ENCODE data around the gene ZNF574. TPM values are rescaled to one million over a fixed set of nuclear protein-coding genes. Genes with fewer than 3 reads are reported as not detected.

ZNF574 gene
- total RNA-seq, 1 experiment from 2014 or later: 35.6 TPM

DNA sequence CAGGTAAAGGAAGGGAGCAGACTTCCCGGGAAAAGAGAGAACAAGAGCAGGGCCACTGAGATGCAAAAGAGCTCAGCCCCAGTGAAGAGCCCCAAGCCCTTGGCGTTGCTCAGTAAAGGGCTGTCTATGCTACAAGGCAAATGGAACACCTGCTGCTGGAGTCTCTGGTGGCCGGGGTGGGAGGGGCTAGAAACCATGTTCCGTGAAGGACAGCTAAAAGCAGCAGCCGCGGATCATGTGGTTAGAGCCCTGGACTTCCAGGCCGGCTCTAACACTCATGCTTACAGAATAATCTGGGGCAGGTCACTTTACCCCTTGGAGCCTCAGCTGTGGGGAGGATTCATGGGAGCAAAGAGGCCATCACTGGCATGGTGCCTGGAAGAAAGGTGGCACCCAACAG lies 38.4 kb downstream of the ZNF574 start:
- no peaks in the 10 kb centered on the region for H4K20me1 ChIP-seq (ENCODE audit: control insufficient read depth, insufficient read depth, insufficient read length)
- no peak overlapping the region for H3K56ac ChIP-seq (ENCODE audit: insufficient read length, low read depth, low read length)
- H3K9ac ChIP-seq (ENCODE audit: extremely low read depth, insufficient read length, low read length): no peak overlapping the region
- no peaks in the 10 kb centered on the region for H3K36me3 Mint-ChIP-seq (ENCODE audit: insufficient read depth in 1 of 3, low read depth in 3 of 3)
- H3K27me3 Mint-ChIP-seq (ENCODE audit: low read depth): peaks cover 2% of the 10 kb centered on the region
- H3K9me3 Mint-ChIP-seq: no peaks in the 10 kb centered on the region
- H3K4ac ChIP-seq (ENCODE audit: low read depth, low read length): no peak overlapping the region
- H3K4me2 ChIP-seq (ENCODE audit: insufficient read depth, insufficient read length, low read length): no peak overlapping the region
- H2BK12ac ChIP-seq (ENCODE audit: insufficient read length, low read depth, low read length): no peak overlapping the region
- no peaks in the 10 kb centered on the region for H3K79me1 ChIP-seq (ENCODE audit: insufficient read depth, low read depth, low read length, poor library complexity, severe bottlenecking)
- H3K79me2 ChIP-seq (ENCODE audit: insufficient read depth, low read length): no peaks in the 10 kb centered on the region
- no peak overlapping the region for H4K91ac ChIP-seq (ENCODE audit: insufficient read length, low read depth, low read length)
- no peak overlapping the region for H3K4me3 Mint-ChIP-seq
- H3K23ac ChIP-seq (ENCODE audit: insufficient read length, low read depth, low read length): no peak overlapping the region
- H2BK120ac ChIP-seq (ENCODE audit: low read depth, low read length, poor library complexity, severe bottlenecking): no peak overlapping the region
- TF ChIP-seq CTCF (conservative IDR thresholded peaks at IDR 0.05): no peak
- no peak overlapping the region for H3K18ac ChIP-seq (ENCODE audit: insufficient read length, low read depth, low read length)
- no peak overlapping the region for H2BK15ac ChIP-seq (ENCODE audit: low read depth, low read length)
- H4K8ac ChIP-seq (replicated peaks; ENCODE audit: insufficient read length, low read depth, low read length): no peak overlapping the region
- no peak overlapping the region for H2AK5ac ChIP-seq (ENCODE audit: insufficient read length, low read length)
- no peaks in the 10 kb centered on the region for H3K27me3 ChIP-seq (ENCODE audit: insufficient read depth, low read length)
- H3K27ac ChIP-seq (ENCODE audit: insufficient read length, low read depth, low read length): no peak overlapping the region
- WGBS (ENCODE audit: extremely low coverage, insufficient read length, low lambda C conversion rate): no CpG with 5 or more reads among the region's 7 CpGs
- H4K5ac ChIP-seq (ENCODE audit: insufficient read length, low read depth, low read length): no peak overlapping the region
- H3K14ac ChIP-seq (ENCODE audit: insufficient read depth, low read length): no peak overlapping the region
- no peak overlapping the region for H3K27ac Mint-ChIP-seq
- H2BK5ac ChIP-seq (ENCODE audit: insufficient read length, low read length): no peak overlapping the region
- no peaks in the 10 kb centered on the region for H3K23me2 ChIP-seq (ENCODE audit: insufficient read length, low read depth, low read length, poor library complexity, severe bottlenecking)
- peaks cover 20 to 21% of the 10 kb centered on the region in 2 experiments for H3K4me1 Mint-ChIP-seq
- no peak overlapping the region for H2AFZ ChIP-seq (ENCODE audit: low read length)
- H3T11ph ChIP-seq (ENCODE audit: low read length): no peak overlapping the region
- no peak overlapping the region for H2BK20ac ChIP-seq (ENCODE audit: low read depth, low read length, poor library complexity, severe bottlenecking)
- H3K9me3 ChIP-seq (ENCODE audit: control insufficient read depth, low read depth, low read length): no peaks in the 10 kb centered on the region
- peaks cover 6% of the 10 kb centered on the region; the same call in 1 of the 2 replicates for H3K4me1 ChIP-seq (ENCODE audit: insufficient read depth, low read length)
- peak; percentile 55 for DNase-seq

Measured in H9 (cell line).